SIG-M5 (cell line): ENCODE measurements around the gene EIF5A2.

ENCODE experiments used
- DNase-seq: peaks from one replicate; lab custom pipeline; 2025; lab: John Stamatoyannopoulos, UW

The EIF5A2 gene

DNA sequence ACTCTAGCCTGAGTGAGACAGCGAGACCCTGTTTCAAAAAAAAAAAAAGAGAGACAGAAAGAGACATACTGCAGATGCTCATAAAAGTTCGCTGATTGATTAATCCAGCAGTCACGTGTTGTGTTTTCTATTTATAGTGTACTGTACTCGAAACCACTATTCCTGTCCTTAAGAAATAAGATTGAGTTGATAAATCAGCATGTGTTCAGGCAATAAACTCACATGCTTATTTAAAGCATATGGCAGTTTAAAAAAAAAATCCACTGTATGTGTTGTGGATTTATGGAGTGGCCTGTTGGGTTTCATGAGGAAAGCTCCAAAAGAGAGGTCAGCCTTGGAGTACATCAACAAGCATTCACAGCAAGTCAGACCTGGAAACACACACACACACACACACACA is 56.1 kb downstream of the EIF5A2 start:
- no peak for DNase-seq

DNA sequence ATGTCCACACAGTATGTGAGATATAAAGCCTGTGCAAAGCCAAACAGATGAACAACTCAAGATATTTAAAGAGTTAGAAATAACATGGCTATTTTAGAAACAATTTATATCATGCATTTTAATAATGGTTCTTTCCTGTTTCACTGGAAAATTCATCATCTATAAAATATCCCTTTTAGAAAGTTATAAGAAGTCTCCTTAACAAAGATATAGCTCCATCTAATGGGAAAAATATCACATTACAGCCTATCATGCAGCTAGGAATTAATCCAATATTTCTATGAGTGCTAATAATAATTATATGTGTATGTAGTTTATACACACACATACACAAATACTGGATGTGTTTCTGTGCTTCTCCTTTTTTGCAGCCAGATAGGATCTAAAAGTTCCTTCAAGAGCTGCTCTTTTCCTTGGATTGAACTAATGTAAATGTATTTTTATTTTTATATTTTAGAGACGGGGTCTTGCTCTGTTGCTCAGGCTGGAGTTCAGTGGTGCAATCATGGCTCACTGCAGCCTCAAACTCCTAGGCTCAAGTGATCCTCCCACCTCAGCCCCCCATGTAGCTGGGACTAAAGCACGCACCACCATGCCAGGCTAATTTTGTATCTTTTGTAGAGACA is 60.0 kb downstream of the EIF5A2 start:
- DNase-seq: no peak

- no peak for DNase-seq
These were observed 64.1 kb downstream of the EIF5A2 start for GRCh38 chr3:170844377-170844776.

GRCh38 chr3:170840291-170840859 is 68.1 kb downstream of the EIF5A2 start:
- no peak for DNase-seq

DNA sequence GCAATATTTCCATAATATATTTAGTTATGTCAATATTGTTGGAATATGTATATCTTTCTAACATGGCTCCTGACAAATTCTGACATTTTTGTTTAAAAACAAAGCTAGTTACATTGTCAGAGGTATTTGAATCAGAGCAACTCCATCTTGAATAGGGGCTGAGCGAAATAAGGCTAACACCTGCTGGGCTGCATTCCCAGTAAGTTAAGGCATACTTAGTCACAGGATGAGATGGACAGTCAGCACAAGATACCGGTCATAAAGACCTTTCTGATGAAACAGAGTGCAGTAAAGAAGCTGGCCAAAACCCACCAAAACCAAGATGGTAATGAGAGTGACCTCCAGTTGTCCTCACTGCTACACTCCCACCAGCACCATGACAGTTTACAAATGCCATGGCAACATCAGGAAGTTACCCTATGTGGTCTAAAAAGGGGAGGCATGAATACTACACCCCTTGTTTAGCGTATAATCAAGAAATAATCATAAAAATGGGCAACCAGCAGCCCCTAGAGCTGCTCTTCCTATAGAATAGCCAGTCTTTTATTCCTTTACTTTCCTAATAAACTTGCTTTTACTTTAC is 68.8 kb downstream of the EIF5A2 start:
- no peak for DNase-seq
